NCI-H2029 treated with DMSO at 0.1 percent for 48 hours (cell line): Measurements from ENCODE around the gene PRPF31.
A peak's percentile ranks its signal among the peaks of the same experiment; 100 is the strongest.

ENCODE experiments used
- DNase-seq: peaks from one replicate; lab custom pipeline; 2025; lab: John Stamatoyannopoulos, UW

Gene PRPF31

DNA sequence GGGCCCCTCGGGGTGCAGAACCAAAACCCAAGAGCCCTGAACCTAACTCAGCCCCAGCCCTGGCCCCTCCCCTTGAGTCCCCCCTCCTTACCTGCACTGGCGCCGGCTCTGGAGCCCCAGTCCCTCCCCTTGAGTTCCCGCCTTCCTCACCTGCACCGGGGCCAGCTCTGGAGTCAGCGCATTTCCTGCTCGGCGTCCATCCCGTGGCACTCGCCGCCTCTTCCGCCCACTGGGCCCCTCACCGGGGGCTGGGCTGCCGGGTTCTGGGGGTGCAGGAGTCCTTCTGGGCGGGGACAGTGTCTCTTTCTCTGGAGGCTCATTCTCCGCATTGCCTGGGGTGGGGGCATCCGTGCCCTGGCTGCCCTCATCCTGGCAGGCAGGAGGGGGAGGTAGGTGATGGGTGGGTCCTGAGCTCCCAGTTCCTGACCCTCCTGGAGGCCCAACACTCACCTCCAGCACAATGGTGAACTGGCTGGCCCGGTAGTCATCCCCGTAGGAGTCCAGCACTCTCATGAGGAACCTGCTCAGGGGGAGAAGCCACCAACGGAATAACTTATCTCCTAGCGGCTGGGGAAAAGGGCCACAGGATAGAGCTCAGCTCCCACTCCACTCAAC lies 7.6 kb upstream of the PRPF31 start:
- DNase-seq, result no peak

DNA sequence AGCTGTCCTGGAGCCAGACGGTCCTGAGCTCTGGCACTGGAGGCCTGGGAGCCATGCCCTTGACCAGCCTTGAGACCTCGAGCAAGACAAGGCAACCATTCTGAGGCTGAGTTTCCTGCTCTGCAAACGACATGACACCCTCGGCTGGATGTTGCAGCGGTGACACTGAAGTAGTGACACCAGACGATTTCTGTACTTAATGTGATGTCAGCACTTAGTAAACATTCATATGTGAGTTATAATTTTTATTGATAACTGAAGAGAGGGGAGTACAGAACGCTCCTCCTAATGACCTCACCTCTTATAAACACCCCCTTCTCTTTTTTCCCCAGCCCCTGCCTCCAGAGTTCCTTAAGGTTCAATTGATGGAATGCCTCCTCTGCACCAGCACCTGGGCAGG lies 7.1 kb upstream of the PRPF31 start:
- DNase-seq, result no peak

DNA sequence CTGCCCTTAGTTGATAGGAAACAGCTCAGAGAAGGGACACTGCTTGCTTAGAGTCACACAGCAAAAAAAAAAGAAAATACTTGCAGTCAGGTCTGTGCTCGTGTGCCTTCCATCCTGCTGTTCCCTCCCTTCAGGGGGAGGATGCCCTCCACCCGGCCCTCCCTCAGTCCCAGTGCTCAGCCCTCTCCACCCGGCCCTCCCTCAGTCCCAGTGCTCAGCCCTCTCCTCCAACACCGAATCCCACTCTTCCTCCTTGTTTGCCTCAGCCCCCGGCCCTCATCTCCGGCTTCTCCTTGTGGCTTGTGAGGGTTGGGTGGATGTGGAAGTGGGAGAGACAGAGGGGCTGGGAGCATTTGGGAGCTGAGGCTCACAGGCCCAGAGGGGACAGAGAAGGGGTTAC lies 5.9 kb upstream of the PRPF31 start:
- no peak for DNase-seq

DNA sequence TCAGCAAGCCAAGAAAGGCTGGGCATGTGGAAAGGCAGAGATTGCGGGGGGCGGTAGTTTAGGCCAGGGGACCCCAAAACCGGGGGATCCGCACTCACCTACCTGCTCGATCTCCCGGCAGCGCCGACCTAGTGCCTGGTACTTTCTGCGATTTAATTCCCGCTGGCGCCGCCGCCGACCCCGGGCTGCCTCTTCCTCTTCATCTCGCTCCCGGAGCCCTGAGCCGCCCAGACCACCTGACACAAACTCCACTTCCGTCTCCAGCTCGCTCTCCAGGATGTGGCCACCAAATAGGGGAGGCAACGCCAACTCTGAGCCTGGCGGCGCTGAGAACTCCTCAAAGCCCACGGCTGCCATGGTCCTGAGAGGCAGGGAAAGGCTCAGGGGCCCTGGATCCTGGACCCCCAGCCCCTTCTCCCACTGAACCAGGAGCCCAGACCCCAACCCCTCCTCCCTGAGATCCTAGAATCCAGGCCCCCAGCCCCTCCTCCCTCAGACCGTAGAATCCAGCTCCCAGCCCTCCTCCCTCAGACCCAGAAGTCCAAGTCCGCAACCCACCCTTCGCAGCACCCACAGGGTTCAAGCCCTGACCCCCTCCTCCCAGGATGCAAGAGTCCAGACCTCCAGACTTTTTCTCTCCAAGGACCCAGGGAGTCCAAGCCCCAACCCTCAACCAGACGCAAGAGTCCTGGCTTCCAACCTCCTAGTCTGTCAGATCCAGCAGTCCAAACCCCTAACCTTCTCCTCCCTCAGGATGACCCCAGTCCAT lies 1.0 kb upstream of the PRPF31 start:
- DNase-seq, result no peak

DNA sequence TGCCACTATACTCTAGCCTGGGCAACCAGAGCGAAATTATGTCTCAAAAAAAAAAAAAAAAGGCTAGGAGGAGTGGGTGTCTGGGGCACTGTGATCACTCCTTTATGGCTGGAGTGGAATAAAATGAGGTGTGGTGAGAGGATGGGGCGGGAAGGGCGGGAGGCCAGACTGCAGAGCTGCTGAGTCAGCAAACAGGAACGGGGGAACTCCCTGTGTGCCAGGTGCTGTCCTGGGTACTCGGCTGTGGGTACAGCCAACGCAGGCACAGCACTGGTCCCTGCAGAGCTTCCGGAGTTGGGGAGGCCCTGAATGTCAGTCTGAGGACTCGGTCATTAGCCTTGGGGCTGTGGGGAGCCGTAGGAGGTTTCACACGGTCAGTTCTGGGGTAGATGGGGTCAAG lies 5.7 kb downstream of the PRPF31 start:
- no peak for DNase-seq

DNA sequence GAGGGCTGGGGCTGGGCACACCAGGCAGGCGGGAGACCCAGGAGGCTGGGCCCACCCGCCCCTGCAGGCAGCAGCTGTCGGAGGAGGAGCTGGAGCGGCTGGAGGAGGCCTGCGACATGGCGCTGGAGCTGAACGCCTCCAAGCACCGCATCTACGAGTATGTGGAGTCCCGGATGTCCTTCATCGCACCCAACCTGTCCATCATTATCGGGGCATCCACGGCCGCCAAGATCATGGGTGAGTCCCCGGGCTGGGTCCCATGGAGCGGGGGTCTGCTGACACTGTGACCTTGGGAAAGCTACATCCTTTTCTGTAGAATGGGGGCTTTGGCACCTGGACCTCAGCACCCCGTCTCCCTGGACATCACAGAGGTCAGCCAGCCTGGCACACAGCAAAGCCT lies 8.1 kb downstream of the PRPF31 start:
- no peak for DNase-seq

DNA sequence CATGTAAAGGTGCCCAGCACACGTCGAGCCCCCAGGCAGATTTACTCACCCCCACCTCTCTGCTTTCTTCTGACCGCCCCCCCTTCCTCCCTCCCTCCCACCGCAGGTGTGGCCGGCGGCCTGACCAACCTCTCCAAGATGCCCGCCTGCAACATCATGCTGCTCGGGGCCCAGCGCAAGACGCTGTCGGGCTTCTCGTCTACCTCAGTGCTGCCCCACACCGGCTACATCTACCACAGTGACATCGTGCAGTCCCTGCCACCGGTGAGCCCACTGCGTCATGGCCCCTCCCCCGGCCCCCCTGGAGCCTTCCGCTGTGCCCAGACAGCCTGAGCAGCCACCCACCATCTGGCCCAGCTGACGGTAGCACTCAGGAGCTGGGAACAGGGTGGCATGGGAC lies 8.8 kb downstream of the PRPF31 start:
- DNase-seq, result no peak

DNA sequence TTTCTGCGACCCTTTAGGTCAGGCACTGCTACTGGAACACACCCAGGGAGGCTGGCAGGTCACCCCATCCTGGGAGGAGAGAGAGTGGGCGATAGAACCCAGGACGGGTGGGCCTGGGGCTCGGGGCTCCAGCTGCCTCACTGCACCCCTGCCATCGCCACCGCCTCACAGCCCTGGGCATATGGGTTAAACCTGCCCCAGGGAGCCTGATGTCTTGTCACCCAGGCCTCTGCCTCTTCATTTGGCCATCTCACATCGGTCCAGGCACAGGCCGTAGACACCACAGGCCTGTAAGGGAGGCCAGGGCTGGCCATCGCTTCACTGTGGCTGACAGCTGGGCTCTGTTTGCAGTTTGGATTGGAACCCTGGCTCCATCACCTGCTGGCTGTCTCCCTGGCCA lies 10.2 kb downstream of the PRPF31 start:
- no peak for DNase-seq

DNA sequence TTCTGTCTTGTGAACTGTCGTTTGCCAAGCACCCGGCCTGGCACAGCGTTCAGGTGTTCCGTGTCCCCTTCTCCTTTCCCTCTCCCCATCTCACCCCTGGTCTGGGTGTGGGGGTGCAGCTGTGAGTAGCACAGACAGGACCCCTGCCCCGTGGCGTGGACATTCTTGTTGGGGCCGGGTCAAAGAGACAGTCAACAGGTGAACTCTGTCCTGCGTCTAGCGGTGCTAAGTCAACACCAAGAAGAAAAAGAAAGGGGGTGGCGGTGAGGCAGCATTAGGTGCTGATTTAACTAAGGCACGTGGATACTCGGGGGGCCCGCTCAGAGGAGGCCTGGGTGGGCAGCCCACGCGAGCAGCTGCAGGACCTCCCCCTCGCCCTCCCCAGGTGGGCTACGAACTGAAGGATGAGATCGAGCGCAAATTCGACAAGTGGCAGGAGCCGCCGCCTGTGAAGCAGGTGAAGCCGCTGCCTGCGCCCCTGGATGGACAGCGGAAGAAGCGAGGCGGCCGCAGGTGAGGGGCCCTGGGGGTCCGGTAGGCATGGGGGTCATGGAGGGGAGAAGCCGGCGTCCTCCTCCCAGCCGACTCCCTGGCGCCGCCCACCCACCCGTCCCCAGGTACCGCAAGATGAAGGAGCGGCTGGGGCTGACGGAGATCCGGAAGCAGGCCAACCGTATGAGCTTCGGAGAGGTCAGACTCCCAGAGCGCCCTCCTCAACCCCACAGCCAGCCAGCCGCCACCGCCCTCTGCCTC lies 12.3 kb downstream of the PRPF31 start:
- no peak for DNase-seq

DNA sequence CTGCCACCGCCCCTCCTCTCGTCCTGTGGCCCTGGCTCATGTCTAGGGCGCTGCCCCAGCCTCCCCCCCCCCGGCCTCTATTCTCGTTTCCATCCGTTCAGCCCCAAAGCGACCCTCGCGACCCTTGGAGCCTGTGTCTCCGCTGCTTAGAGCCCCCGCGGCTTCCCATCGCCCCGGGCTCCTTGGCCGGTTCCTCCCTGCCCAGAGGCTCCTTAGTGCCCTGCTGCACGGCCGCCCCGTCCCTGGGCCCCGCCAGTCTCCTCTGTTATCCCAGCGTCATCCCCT lies 12.8 kb downstream of the PRPF31 start:
- DNase-seq, result no peak

DNA sequence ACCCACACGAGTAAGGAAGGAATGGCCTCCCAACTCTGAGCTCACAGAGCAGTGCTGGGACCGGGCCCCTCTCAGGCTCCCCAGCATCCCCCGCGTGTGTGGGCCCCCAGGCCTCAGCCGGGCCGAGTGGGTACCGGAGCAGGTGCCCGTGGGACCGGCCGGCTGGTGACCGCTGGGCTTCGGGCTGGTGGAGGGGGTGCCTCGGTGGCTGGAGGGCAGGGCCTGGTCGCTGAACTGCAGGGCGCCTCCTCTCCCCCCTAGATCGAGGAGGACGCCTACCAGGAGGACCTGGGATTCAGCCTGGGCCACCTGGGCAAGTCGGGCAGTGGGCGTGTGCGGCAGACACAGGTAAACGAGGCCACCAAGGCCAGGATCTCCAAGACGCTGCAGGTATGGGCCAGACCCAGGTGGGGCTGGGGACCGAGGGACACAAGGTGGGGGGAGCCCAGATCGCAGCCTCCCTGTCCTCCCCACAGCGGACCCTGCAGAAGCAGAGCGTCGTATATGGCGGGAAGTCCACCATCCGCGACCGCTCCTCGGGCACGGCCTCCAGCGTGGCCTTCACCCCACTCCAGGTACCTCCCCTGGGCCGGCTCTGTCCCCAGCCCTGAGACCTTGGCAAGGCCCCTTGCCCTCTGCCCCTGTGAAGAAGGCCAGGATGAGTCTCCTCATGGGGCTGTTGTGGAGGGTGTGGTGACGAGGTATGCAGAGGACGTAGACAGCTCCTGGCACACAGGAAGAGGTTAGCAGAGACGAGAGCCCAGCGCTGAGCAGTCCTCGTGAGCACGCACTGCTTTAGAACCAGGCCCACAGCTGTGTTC lies 13.5 kb downstream of the PRPF31 start:
- no peak for DNase-seq

DNA sequence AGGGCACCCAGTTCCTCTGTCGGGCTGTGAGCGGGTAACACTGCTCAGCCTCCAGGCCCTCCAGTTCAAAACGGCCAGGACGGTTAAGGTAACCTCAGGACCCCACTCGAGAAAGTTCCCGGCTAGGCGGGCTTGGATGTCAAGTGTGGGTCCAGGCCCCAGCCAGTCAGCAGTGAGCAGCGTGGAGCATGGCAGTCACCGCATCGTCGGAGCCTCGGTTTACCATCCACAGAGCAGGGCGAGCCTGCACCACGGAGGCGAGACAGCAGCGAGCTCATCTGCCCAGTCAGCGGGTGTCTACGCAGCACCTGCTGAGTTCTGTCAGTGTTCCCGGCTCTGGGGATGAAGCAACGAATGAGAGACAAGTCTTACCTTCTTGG lies 14.1 kb downstream of the PRPF31 start:
- no peak for DNase-seq

DNA sequence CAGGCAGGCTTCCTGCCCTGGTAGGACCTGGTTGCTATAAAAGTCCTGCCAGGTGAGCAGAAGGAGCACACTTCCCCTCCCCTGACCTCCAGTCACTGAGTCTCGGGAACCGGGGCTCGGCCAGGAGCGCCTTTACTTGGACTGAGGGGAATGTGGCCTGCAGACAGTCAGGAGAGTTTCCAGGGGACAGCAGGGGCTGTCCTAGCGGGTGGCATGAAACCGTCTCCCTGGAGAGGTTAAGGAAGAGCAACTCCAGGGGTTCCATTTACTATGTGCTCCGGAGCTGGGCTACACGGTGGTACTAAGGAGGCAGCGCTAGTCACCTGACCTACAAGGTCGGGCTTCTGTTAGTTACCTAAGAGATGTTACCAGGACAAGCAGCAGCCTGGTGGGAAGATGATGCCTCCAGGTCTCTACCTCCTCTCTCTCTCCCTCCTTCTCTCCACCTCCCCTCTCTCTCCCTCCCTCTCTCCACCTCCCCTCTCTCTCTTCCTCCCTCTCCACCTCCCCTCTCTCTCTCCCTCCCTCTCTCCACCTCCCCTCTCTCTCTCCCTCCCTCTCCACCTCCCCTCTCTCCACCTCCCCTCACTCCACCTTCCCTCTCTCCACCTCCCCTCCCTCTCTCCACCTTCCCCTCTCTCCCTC lies 17.9 kb downstream of the PRPF31 start:
- DNase-seq, result peak; percentile 2

DNA sequence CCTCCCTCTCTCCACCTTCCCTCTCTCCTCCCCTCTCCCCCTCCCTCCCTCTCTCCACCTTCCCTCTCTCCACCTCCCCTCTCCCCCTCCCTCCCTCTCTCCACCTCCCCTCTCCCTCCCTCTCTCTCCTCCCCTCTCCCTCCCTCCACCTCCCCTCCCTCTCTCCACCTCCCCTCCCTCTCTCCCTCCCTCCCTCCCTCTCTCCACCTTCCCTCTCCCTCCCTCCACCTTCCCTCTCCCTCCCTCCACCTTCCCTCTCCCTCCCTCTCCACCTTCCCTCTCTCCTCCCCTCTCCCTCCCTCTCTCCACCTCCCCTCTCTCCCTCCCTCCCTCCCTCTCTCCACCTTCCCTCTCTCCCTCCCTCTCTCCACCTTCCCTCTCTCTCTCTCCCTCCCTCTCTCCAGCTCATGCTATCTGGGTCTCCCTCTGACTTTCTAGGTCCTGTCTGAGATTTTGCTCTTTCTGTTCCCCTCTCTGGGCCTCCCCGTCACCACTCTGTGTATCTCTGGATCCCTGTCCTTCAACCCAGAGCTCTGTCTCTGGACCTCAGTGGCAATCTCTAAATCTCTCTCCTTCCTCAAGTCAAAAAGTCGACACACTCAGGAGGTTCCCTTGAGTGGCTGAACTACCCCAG lies 18.5 kb downstream of the PRPF31 start:
- DNase-seq, result no peak

DNA sequence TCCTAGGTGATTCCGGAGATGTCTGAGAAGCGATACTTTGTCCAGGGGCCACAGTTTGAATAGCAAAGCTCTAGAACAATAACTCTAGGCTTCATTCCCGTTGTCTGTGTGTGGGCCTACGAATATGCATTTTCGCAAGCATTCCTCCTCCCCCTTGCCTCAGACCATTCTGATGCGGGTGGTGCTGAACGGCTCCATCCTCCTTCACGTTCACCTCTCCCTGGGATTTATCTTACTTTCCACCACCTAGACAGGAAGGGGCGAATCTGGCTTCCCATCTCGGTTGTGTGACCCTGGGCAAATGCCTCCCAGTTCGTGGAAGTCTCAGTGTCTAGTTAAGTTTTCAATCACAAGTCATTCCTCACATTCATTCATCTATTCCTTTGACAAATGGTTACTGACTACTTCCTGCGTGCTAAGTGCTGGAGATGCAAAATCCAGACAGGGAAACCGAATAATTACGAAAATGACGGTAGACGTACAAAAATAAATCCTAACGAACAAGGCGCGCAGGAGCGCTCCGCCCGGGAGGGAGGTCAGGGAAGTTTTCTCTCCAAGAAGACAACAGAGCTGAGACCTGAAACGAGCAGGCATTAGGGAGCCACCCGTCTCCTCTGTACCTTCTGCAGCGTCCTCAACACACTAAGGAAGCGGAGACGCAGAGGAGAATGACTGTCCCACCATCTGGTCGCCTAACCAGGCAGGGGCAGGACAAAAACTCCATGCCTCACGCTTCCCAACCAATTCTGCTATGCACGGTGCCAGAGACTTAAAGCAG lies 20.7 kb downstream of the PRPF31 start:
- DNase-seq, result no peak

DNA sequence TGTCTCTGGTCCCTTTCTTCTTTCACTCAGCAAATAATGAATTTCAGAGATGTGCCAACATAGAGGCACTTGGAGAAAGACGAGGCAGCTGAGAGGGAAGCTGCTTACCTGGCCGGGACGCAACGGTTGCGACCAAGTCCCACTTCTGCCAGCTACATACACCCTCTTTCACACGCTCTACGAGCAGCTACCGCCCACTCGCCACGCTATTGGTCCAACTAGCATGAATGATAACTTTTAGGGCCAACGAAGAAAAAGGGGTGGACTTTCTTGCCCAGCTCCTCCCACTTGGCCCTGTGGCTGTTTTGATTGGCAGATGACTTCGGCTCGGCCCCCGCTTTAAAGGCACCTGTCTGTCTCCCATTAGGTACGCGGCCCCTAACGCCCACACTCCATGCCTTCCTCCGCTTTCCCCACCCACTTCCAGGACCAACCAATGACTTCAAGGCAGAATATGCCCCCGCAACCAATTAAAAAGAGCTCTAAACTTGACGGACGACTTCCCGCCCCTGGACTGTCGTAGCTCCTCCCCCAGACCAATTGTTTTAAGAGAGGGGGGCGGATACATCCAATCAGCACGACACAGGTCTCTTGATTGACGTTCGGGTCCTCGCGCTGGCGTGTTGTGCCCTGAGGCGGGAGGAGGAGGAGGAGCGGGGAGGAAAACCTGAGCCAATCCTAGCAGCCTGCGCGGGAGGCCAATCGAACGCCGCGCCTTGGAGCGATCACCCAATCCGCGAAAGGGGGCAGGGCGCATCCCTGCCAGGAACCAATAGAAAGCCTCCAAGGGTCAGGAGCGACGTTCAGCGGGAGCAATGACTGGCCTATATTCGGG lies 21.5 kb downstream of the PRPF31 start:
- DNase-seq, result peak; percentile 100

DNA sequence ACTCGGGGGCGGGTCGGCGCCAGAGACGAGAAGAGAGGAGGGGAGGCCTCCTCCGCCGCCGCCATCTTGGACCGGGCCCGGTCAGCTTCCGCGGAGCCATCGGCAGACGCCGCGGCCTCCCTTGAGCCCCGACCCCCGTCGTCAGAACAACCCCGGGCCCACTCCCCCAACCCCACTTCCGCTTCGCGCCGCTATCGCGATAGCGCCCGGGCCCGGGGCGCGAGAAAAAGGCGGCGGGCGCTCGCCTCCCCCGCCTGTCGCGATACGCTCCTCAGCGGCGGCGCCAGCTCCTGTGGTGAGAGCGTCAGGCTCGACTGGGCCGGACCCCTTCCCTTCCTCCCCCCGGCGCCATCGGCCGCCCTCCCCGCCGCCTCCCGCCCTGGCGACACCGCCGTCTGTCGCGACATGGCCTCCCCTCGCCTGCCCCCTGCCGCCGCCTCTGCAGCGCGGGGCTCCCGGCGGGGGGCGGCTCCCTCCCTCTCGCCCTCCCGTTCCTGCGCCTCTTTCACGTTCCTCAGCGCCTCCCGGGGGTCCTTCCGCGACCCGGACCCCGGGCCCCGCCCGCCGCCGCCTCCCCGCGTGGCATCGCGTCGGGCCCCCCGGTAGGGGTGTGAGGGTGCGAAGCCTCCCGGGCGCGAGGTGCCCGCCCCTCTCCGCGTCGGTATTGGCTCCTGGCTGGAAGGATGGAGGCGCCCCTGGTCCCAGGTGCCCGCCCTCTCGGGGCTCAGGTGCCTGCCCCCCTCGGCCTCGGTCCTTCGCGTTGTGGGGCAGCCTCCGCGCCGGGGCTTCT lies 22.3 kb downstream of the PRPF31 start, which contains the start of gene CNOT3:
Gene CNOT3, plus strand, starts transcription at position 64 of the 790 bp plus-strand sequence. CDS start 5,217 bp downstream, outside the sequence.
- no peak for DNase-seq

DNA sequence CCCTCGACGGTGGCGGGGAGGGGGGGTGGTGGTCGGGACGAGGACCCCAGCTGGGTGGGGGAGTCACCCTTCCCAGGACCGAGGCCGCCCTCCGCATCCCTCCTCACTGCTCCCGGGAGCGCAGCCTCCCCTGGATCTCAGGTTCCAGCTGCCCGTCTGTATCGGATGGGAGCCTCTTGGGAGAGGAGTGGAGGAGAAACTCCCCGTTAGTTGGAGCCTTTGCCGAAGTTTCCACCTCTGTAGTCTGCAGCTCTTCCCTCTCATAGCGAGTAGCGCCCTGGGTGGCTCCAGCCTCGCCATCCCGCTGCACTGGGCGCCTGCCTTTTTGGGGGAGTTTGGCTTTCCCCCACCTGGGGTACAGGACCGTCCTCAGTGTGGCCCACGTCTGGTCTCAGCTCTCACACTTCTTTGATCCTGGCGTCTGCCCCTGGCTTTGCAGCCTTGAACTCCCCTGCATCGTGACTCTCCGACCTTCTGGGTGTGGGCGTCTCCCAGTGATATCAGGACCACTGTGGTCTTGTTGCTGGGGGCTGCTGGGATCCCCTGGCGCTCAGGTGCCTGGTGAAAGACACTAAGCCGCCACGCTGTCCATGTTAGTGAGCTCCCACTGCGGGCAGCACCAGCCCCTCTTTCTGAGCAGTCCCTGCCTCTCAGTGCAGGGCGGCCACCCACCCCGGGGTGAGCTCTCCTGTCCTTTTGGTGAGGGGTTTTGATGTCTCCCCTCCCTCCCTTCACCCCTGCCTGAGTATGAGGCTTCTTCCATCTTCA lies 23.1 kb downstream of the PRPF31 start:
- no peak for DNase-seq
